Endothelial cell of umbilical vein (primary cell): ENCODE results near the gene RABEPK.

Experiments used
- EZH2 ChIP-seq: IDR thresholded peaks from 2 replicates; pipeline ENCODE4 v1.6.1; 2012; ENCODE audit warnings: borderline replicate concordance, low read depth, mild to moderate bottlenecking, moderate library complexity, low read length, inconsistent platforms; ENCODE audit not compliant: severe bottlenecking
- FOS ChIP-seq: IDR thresholded peaks from 2 replicates; pipeline ENCODE4 v1.6.1; 2011; ENCODE audit warnings: mild to moderate bottlenecking, low read length, moderate library complexity, borderline replicate concordance; ENCODE audit not compliant: insufficient read depth

DNA sequence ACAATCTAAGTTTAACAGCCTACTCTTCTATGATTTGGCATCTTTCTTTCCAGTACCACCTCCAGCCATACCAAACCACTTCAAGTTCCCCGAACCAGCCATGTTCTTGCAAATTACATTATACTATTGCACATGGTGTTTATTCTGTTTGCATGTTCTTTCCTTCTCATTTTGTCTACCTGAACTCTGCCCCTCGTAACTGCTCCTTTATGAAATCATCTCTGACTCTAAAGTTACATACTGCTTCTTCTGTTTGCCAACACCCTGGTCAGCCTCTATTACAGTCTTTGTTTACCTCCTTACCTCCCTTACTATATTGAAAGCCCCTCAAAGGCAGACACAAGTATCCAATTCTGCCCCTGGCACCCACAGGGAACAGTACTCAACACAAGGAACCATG, 16.8 kb upstream of the RABEPK start:
- TF ChIP-seq FOS (no peak), EZH2 (no peak)
